ENCODE data around the gene NOTUM. TPM values are rescaled to one million over a fixed set of nuclear protein-coding genes. Genes with fewer than 3 reads are reported as not detected.

Gene NOTUM
- total RNA-seq, 1 experiment from 2014 or later: not detected

GRCh38 chr17:81952792-81953228, 8.2 kb downstream of the NOTUM start:
- no peaks in the 10 kb centered on the region for H3K9me3 ChIP-seq (ENCODE audit: insufficient read depth, low read depth)
- no TSS peak for BruUV-seq (replicated peaks)
- H3K4me2 ChIP-seq: no peak overlapping the region
- TF ChIP-seq EZH2 (IDR thresholded peaks at IDR 0.05; ENCODE audit: low read depth): no peak
- peaks cover 7% of the 10 kb centered on the region for H3F3A ChIP-seq (ENCODE audit: insufficient read depth, low read depth)
- no peaks in the 10 kb centered on the region for H3K9me2 ChIP-seq (ENCODE audit: insufficient read depth)
- H4K20me1 ChIP-seq (ENCODE audit: insufficient read depth): no peaks in the 10 kb centered on the region
- no peak overlapping the region for H3K27ac ChIP-seq
- no peaks in the 10 kb centered on the region for H3K36me3 ChIP-seq (ENCODE audit: low read depth)
- H3K27me3 ChIP-seq (ENCODE audit: insufficient read depth, low read depth): no peaks in the 10 kb centered on the region
- CTCF ChIA-PET: interaction anchor here (0.9 kb wide), 2 partner anchors 40 to 67 kb away, joined by 3 to 9 read pairs; no protein-coding TSS in a partner anchor
- H3K79me2 ChIP-seq (ENCODE audit: low read depth): no peaks in the 10 kb centered on the region
- intact Hi-C loops (cut with micrococcal nuclease; ENCODE audit: unreplicated experiment): no loop called here
- no peak for DNase-seq
- H2AFZ ChIP-seq: no peak overlapping the region
- POLR2A ChIA-PET (ENCODE audit: unreplicated experiment): no interaction called here
- no peak overlapping the region for H3K4me3 ChIP-seq
- H3K4me1 ChIP-seq (replicated peaks; ENCODE audit: insufficient read depth): peaks cover 6% of the 10 kb centered on the region; the same call in 1 of the 2 replicates

GRCh38 chr17:81951785-81952684, 9.0 kb downstream of the NOTUM start:
- H3K9me2 ChIP-seq (ENCODE audit: insufficient read depth): no peaks in the 10 kb centered on the region
- H3K27ac ChIP-seq: no peak overlapping the region
- H3K27me3 ChIP-seq (ENCODE audit: insufficient read depth, low read depth): no peaks in the 10 kb centered on the region
- H4K20me1 ChIP-seq (ENCODE audit: insufficient read depth): no peaks in the 10 kb centered on the region
- H2AFZ ChIP-seq: no peak overlapping the region
- no peaks in the 10 kb centered on the region for H3K79me2 ChIP-seq (ENCODE audit: low read depth)
- no peak overlapping the region for H3K4me3 ChIP-seq
- TF ChIP-seq EZH2 (IDR thresholded peaks at IDR 0.05; ENCODE audit: low read depth): no peak
- TF ChIP-seq, protein P1, sequence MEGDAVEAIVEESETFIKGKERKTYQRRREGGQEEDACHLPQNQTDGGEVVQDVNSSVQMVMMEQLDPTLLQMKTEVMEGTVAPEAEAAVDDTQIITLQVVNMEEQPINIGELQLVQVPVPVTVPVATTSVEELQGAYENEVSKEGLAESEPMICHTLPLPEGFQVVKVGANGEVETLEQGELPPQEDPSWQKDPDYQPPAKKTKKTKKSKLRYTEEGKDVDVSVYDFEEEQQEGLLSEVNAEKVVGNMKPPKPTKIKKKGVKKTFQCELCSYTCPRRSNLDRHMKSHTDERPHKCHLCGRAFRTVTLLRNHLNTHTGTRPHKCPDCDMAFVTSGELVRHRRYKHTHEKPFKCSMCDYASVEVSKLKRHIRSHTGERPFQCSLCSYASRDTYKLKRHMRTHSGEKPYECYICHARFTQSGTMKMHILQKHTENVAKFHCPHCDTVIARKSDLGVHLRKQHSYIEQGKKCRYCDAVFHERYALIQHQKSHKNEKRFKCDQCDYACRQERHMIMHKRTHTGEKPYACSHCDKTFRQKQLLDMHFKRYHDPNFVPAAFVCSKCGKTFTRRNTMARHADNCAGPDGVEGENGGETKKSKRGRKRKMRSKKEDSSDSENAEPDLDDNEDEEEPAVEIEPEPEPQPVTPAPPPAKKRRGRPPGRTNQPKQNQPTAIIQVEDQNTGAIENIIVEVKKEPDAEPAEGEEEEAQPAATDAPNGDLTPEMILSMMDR (conservative IDR thresholded peaks at IDR 0.05): no peak
- H3K36me3 ChIP-seq (ENCODE audit: low read depth): no peaks in the 10 kb centered on the region
- intact Hi-C loops (cut with micrococcal nuclease; ENCODE audit: unreplicated experiment): no loop called here
- CTCF ChIA-PET: interaction anchor here (0.9 kb wide), 1 partner anchor 39 kb away, joined by 3 read pairs; no protein-coding TSS in a partner anchor
- POLR2A ChIA-PET (ENCODE audit: unreplicated experiment): no interaction called here
- BruUV-seq (replicated peaks): no TSS peak
- peaks cover 6% of the 10 kb centered on the region; the same call in 1 of the 2 replicates for H3K4me1 ChIP-seq (replicated peaks; ENCODE audit: insufficient read depth)
- H3F3A ChIP-seq (ENCODE audit: insufficient read depth, low read depth): peaks cover 7% of the 10 kb centered on the region
- no peak overlapping the region for H3K4me2 ChIP-seq
- no peaks in the 10 kb centered on the region for H3K9me3 ChIP-seq (ENCODE audit: insufficient read depth, low read depth)
- DNase-seq: no peak

- no peaks in the 10 kb centered on the region for H3K36me3 ChIP-seq (ENCODE audit: low read depth)
- no peaks in the 10 kb centered on the region for H3K9me3 ChIP-seq (ENCODE audit: insufficient read depth, low read depth)
- no peaks in the 10 kb centered on the region for H3K79me2 ChIP-seq (ENCODE audit: low read depth)
- H3K4me2 ChIP-seq: no peak overlapping the region
- CTCF ChIA-PET: interaction anchor here (0.6 to 1.0 kb wide), 2 partner anchors 9 to 228 kb away, joined by 4 read pairs; no protein-coding TSS in a partner anchor
- no peaks in the 10 kb centered on the region for H3K9me2 ChIP-seq (ENCODE audit: insufficient read depth)
- no peak overlapping the region for H3K27ac ChIP-seq
- BruUV-seq (replicated peaks): no TSS peak
- H2AFZ ChIP-seq: no peak overlapping the region
- H3K4me1 ChIP-seq (replicated peaks; ENCODE audit: insufficient read depth): peaks cover 6% of the 10 kb centered on the region; the same call in 1 of the 2 replicates
- no peaks in the 10 kb centered on the region for H3K27me3 ChIP-seq (ENCODE audit: insufficient read depth, low read depth)
- no peak overlapping the region for H3K4me3 ChIP-seq
- intact Hi-C loops (cut with micrococcal nuclease; ENCODE audit: unreplicated experiment): no loop called here
- DNase-seq: no peak
- H4K20me1 ChIP-seq (ENCODE audit: insufficient read depth): no peaks in the 10 kb centered on the region
- no peak for TF ChIP-seq EZH2 (IDR thresholded peaks at IDR 0.05; ENCODE audit: low read depth)
- TF ChIP-seq, protein P1 (conservative IDR thresholded peaks at IDR 0.05): no peak
- H3F3A ChIP-seq (ENCODE audit: insufficient read depth, low read depth): peaks cover 7% of the 10 kb centered on the region
- POLR2A ChIA-PET (ENCODE audit: unreplicated experiment): no interaction called here
These were observed 10.5 kb downstream of the NOTUM start for GRCh38 chr17:81950501-81950900.

Measured in PC-9 (cell line).